Body of pancreas (tissue), 4 donors: ENCODE results near the gene DOCK3. TPM values are rescaled to one million over a fixed set of nuclear protein-coding genes. Genes with fewer than 3 reads are reported as not detected.

ENCODE experiments used
- ATAC-seq: fragments of 150-250 bp; one replicate; pipeline ENCODE4 v1.9.1; 2016
- DNase-seq, 4 donors: peaks; one replicate each; pipeline ENCODE4 v3.0.0-alpha.2; 2019
- H3K27ac ChIP-seq, 4 donors: fragments of 200-600 bp; sonication (generic); 1 replicate in 3 of 4; 2 replicates in 1 of 4; pipeline versions ENCODE4 v1.5.1 to v1.6.1; 2016 to 2019; ENCODE audit warnings: mild to moderate bottlenecking in 1 of 4, mixed read lengths in 1 of 4, moderate library complexity in 1 of 4
- H3K27me3 ChIP-seq, 2 donors: fragments of 200-600 bp; sonication (generic); one replicate each; pipeline ENCODE4 v1.6.0; 2016; ENCODE audit warnings: mild to moderate bottlenecking in 1 of 2
- H3K36me3 ChIP-seq, 2 donors: fragments of 200-600 bp; sonication (generic); replicated peaks in 1 of 2; 2 replicates each; pipeline ENCODE4 v1.5.1; 2016; ENCODE audit warnings: low read depth in 2 of 2; ENCODE audit not compliant: insufficient read depth in 1 of 2
- H3K4me1 ChIP-seq: fragments of 200-600 bp; sonication (generic); one replicate; pipeline ENCODE4 v1.6.0; 2016
- H3K4me3 ChIP-seq, 2 donors: fragments of 200-600 bp; sonication (generic); 1 replicate in 1 of 2; 2 replicates in 1 of 2; pipeline ENCODE4 v1.5.1; 2016 to 2019
- H3K9me3 ChIP-seq, 3 donors: fragments of 200-600 bp; sonication (generic); 1 replicate in 2 of 3; 2 replicates in 1 of 3; pipeline ENCODE4 v1.5.1; 2016
- POLR2A ChIP-seq, 3 donors: fragments of 450-650 bp; IDR thresholded peaks; one replicate each; pipeline ENCODE4 v1.6.1; 2016; ENCODE audit warnings: antibody characterized with exemption in 3 of 3, mild to moderate bottlenecking in 2 of 3
- WGBS, 2 donors: methylation state at CpG; one replicate each; pipeline ENCODE4 v1.1.5; 2017; 5-methylcytosine and 5-hydroxymethylcytosine counted together
- intact Hi-C: fragments of 100-400 bp; cut with DNase I; formaldehyde crosslinking; loops from one replicate; pipeline ENCODE4 v1.15.1; 2023
- total RNA-seq, 2 donors: library from RNA; depleted of rRNA; stranded (reverse); fragments of >200 nt; gene quantifications; one replicate each; pipeline ENCODE4 v1.1.0, GENCODE V29; 2016
- TF ChIP-seq, protein P1 (sequence below), 7 experiments: fragments of 450-650 bp in 4 of 7; fragments of 200-600 bp in 3 of 7; sonication (generic) in 3 of 7; IDR thresholded peaks; one replicate each; pipeline ENCODE4 v1.5.1; 2016 to 2019; ENCODE audit warnings: antibody characterized with exemption in 7 of 7

DOCK3 gene
- total RNA-seq, 2 donors from 2014 or later, result 0.52 TPM; not detected in 1

- H3K36me3 ChIP-seq, result no peaks in the 10 kb centered on the region
- no peaks in the 10 kb centered on the region for H3K9me3 ChIP-seq
- no peaks in the 10 kb centered on the region for H3K4me1 ChIP-seq
- H3K27ac ChIP-seq, result no peak overlapping the region
- TF ChIP-seq, protein P1, sequence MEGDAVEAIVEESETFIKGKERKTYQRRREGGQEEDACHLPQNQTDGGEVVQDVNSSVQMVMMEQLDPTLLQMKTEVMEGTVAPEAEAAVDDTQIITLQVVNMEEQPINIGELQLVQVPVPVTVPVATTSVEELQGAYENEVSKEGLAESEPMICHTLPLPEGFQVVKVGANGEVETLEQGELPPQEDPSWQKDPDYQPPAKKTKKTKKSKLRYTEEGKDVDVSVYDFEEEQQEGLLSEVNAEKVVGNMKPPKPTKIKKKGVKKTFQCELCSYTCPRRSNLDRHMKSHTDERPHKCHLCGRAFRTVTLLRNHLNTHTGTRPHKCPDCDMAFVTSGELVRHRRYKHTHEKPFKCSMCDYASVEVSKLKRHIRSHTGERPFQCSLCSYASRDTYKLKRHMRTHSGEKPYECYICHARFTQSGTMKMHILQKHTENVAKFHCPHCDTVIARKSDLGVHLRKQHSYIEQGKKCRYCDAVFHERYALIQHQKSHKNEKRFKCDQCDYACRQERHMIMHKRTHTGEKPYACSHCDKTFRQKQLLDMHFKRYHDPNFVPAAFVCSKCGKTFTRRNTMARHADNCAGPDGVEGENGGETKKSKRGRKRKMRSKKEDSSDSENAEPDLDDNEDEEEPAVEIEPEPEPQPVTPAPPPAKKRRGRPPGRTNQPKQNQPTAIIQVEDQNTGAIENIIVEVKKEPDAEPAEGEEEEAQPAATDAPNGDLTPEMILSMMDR (IDR thresholded peaks at IDR 0.05), result no peak
- no peak for TF ChIP-seq POLR2A (IDR thresholded peaks at IDR 0.05)
- intact Hi-C loops, result no loop called here
- DNase-seq (no peak), ATAC-seq (no peak)
- no peak overlapping the region for H3K4me3 ChIP-seq
- no peaks in the 10 kb centered on the region for H3K27me3 ChIP-seq
- 84 to 95% methylated on average over 1 of the region's 1 CpG for WGBS, 2 donors
Observed at GRCh38 chr3:51224283-51224682, 549.6 kb downstream of the DOCK3 start.

GRCh38 chr3:51224843-51225242 lies 550.1 kb downstream of the DOCK3 start:
- no peak for ATAC-seq
- H3K27me3 ChIP-seq, result no peaks in the 10 kb centered on the region
- no peak for TF ChIP-seq POLR2A (IDR thresholded peaks at IDR 0.05)
- TF ChIP-seq, protein P1 (IDR thresholded peaks at IDR 0.05), result no peak

DNA sequence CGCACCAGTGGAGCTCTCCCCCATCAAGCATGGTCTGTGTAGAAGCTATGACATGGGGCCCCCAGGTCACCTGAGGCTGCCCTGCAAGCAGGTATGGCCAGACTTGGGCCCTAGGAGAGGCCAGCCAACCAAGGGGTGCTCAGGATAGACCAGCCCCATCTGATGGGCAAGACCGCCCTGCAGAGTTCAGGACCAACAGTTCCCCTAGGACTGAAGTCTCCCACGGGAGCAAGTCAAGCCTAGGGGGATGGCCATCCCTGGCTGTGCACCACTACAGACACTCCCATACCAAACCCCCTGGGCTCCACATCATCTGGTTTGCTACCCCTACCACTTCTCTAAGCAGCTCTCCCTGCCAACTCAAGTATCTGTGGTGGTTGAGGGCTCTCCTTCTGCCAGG lies 568.2 kb downstream of the DOCK3 start:
- no peaks in the 10 kb centered on the region for H3K27me3 ChIP-seq
- TF ChIP-seq POLR2A (IDR thresholded peaks at IDR 0.05), result no peak
- TF ChIP-seq, protein P1 (IDR thresholded peaks at IDR 0.05), result no peak
- no peak overlapping the region for H3K27ac ChIP-seq
- no peaks in the 10 kb centered on the region for H3K4me1 ChIP-seq
- no peak for DNase-seq
- H3K9me3 ChIP-seq, result no peaks in the 10 kb centered on the region
- no peaks in the 10 kb centered on the region for H3K36me3 ChIP-seq
- intact Hi-C loops, result no loop called here
- H3K4me3 ChIP-seq, result no peak overlapping the region
- 63 to 100% methylated on average over 1 to 3 of the region's 3 CpGs for WGBS, 2 donors
- no peak for ATAC-seq

More at GRCh38 chr3:51224843-51225242, 550.1 kb downstream of the DOCK3 start:
- no peaks in the 10 kb centered on the region for H3K4me1 ChIP-seq
- WGBS, 2 donors, result 58 to 67% methylated on average over 1 of the region's 1 CpG
- H3K36me3 ChIP-seq, result no peaks in the 10 kb centered on the region
- H3K4me3 ChIP-seq, result no peak overlapping the region
- DNase-seq, result no peak
- H3K27ac ChIP-seq, result no peak overlapping the region
- intact Hi-C loops, result no loop called here
- no peaks in the 10 kb centered on the region for H3K9me3 ChIP-seq

- Histone ChIP-seq H3K4me1 (no peaks in the 10 kb centered on the region), H3K36me3 (no peaks in the 10 kb centered on the region), H3K27me3 (no peaks in the 10 kb centered on the region), H3K4me3 (no peak overlapping the region), H3K27ac (no peak overlapping the region), H3K9me3 (no peaks in the 10 kb centered on the region)
- intact Hi-C loops, result no loop called here
- TF ChIP-seq POLR2A (IDR thresholded peaks at IDR 0.05), result no peak
- no peak for DNase-seq
- no peak for ATAC-seq
Observed at GRCh38 chr3:51243924-51244323, 569.2 kb downstream of the DOCK3 start.

GRCh38 chr3:51245867-51246266 lies 571.1 kb downstream of the DOCK3 start:
- ATAC-seq (no peak), DNase-seq (no peak)
- 67 to 70% methylated on average over 2 of the region's 2 CpGs for WGBS, 2 donors
- no peaks in the 10 kb centered on the region for H3K9me3 ChIP-seq
- intact Hi-C loops, result no loop called here
- no peaks in the 10 kb centered on the region for H3K27me3 ChIP-seq
- no peak overlapping the region for H3K27ac ChIP-seq
- no peaks in the 10 kb centered on the region for H3K36me3 ChIP-seq
- no peaks in the 10 kb centered on the region for H3K4me1 ChIP-seq
- H3K4me3 ChIP-seq, result no peak overlapping the region
- no peak for TF ChIP-seq POLR2A (IDR thresholded peaks at IDR 0.05)
- TF ChIP-seq, protein P1 (IDR thresholded peaks at IDR 0.05), result no peak
